HCT116 (cell line): ENCODE results near the gene ATP2B3. TPM values are rescaled to one million over a fixed set of nuclear protein-coding genes. Genes with fewer than 3 reads are reported as not detected.

ENCODE experiments used
- ATAC-seq: fragments of 200-7000 bp; cut with Tn5 transposase; 2 replicates; pipeline ENCODE4 v1.9.1; 2020; ENCODE audit warnings: mild to moderate bottlenecking, moderate library complexity
- BruUV-seq: library from RNA; stranded (reverse); fragments of 400-500 nt; replicated peaks from 2 replicates; lab custom pipeline; 2021; lab: Mats Ljungman, UMichigan
- CTCF ChIA-PET: fragments of 300-600 bp; sonication (Branson Sonifier 250); formaldehyde crosslinking; loops from one replicate; lab custom pipeline; 2021; ENCODE audit warnings: antibody characterized with exemption; lab: Charles Lee
- POLR2A ChIA-PET: fragments of 300-600, 350-600 bp; sonication (Branson Sonifier 250); formaldehyde crosslinking; loops from one replicate; lab custom pipeline; 2021; ENCODE audit warnings: antibody characterized with exemption; lab: Charles Lee
- RAD21 ChIA-PET, 2 experiments: fragments of 300-600 bp; sonication (Branson Sonifier 250); formaldehyde crosslinking; loops; one replicate each; lab custom pipeline; 2023; ENCODE audit warnings: low total read pairs in 2 of 2; ENCODE audit not compliant: uncharacterized antibody in 2 of 2, unreplicated experiment in 2 of 2, low non-redundant PET in 1 of 2; lab: Charles Lee
- DNase-seq: peaks from one replicate; pipeline ENCODE4 v3.0.0-alpha.2; 2010; ENCODE audit warnings: low read depth, low spot score
- H2AFZ ChIP-seq: fragments of 200-600 bp; shearing (Covaris generic), sonication (generic); 2 replicates; pipeline ENCODE4 v1.6.1; 2017; ENCODE audit warnings: low read depth, mixed run types, mixed read lengths, antibody characterized with exemption, low read length; ENCODE audit not compliant: poor library complexity, severe bottlenecking
- H3K27ac ChIP-seq: 2 replicates; pipeline ENCODE4 v1.5.1; 2012; ENCODE audit warnings: low read depth, low read length
- H3K27me3 ChIP-seq: fragments of 200-600 bp; sonication (generic); 2 replicates; pipeline ENCODE4 v1.6.1; 2016; ENCODE audit warnings: mixed run types, low read length, mixed read lengths; ENCODE audit not compliant: insufficient read depth
- H3K36me3 ChIP-seq, 2 experiments: fragments of 200-500 bp in 1 of 2; fragments of 200-600 bp in 1 of 2; sonication (Bioruptor generic) in 1 of 2; sonication (generic) in 1 of 2; 2 replicates each; pipeline versions ENCODE4 v1.5.1 to v1.6.1; 2014 to 2016; ENCODE audit warnings: low read length in 2 of 2, inconsistent platforms in 1 of 2, mixed read lengths in 1 of 2, mixed run types in 1 of 2; ENCODE audit not compliant: insufficient read depth in 2 of 2, control insufficient read depth in 1 of 2
- H3K4me1 ChIP-seq, 2 experiments: fragments of 200-600 bp in 1 of 2; sonication (generic) in 1 of 2; 2 replicates each; pipeline versions ENCODE4 v1.5.1 to v1.6.1; 2012 to 2017; ENCODE audit warnings: low read length in 2 of 2, inconsistent platforms in 1 of 2, mild to moderate bottlenecking in 1 of 2, mixed read lengths in 1 of 2, mixed run types in 1 of 2, moderate library complexity in 1 of 2; ENCODE audit not compliant: insufficient read depth in 2 of 2, control insufficient read depth in 1 of 2
- H3K4me2 ChIP-seq: fragments of 200-600 bp; sonication (generic); 2 replicates; pipeline ENCODE4 v1.6.1; 2017; ENCODE audit warnings: mixed run types, low read length, mixed read lengths
- H3K4me3 ChIP-seq, 2 experiments: fragments of 200-600 bp in 1 of 2; sonication (generic) in 1 of 2; replicated peaks in 1 of 2; 2 replicates each; pipeline ENCODE4 v1.5.1; 2011 to 2016; ENCODE audit warnings: low read length in 2 of 2, control low read depth in 1 of 2, low read depth in 1 of 2, mild to moderate bottlenecking in 1 of 2, mixed read lengths in 1 of 2, mixed run types in 1 of 2
- H3K79me2 ChIP-seq: fragments of 200-600 bp; sonication (generic); 2 replicates; pipeline ENCODE4 v1.6.1; 2017; ENCODE audit warnings: mild to moderate bottlenecking, mixed run types, low read length, moderate library complexity, mixed read lengths; ENCODE audit not compliant: insufficient read depth
- H3K9ac ChIP-seq: fragments of 200-600 bp; sonication (generic); 2 replicates; pipeline ENCODE4 v1.6.1; 2016; ENCODE audit warnings: low read length, mixed read lengths
- H3K9me2 ChIP-seq: fragments of 200-600 bp; sonication (generic), shearing (Covaris generic); 2 replicates; pipeline ENCODE4 v1.6.1; 2017; ENCODE audit warnings: mixed run types, mild to moderate bottlenecking, moderate library complexity; ENCODE audit not compliant: insufficient read depth
- H3K9me3 ChIP-seq, 2 experiments: fragments of 200-500 bp in 1 of 2; fragments of 200-600 bp in 1 of 2; sonication (Bioruptor generic) in 1 of 2; sonication (generic) in 1 of 2; 2 replicates each; pipeline ENCODE4 v1.6.1; 2014 to 2017; ENCODE audit warnings: low read length in 2 of 2, mixed read lengths in 2 of 2, inconsistent platforms in 1 of 2, low read depth in 1 of 2, mild to moderate bottlenecking in 1 of 2, mixed run types in 1 of 2, moderate library complexity in 1 of 2; ENCODE audit not compliant: control insufficient read depth in 1 of 2, insufficient read depth in 1 of 2
- H4K20me1 ChIP-seq: fragments of 200-600 bp; sonication (generic), shearing (Covaris generic); 2 replicates; pipeline ENCODE4 v1.6.1; 2017; ENCODE audit warnings: mixed run types, mild to moderate bottlenecking, moderate library complexity; ENCODE audit not compliant: insufficient read depth
- MAX ChIP-seq: IDR thresholded peaks from 2 replicates; pipeline ENCODE4 v1.6.1; 2012
- POLR2A ChIP-seq: IDR thresholded peaks from 2 replicates; pipeline ENCODE4 v1.7.0; 2011; ENCODE audit warnings: borderline replicate concordance; ENCODE audit not compliant: insufficient read depth, insufficient read length; ENCODE audit errors: extremely low read depth
- POLR2AphosphoS5 ChIP-seq: IDR thresholded peaks from 2 replicates; pipeline ENCODE4 v1.6.1; 2011; ENCODE audit warnings: mild to moderate bottlenecking, low read depth, low read length, moderate library complexity
- REST ChIP-seq: IDR thresholded peaks from 2 replicates; pipeline ENCODE4 v1.6.1; 2012; ENCODE audit warnings: low read depth
- YY1 ChIP-seq: IDR thresholded peaks from 2 replicates; pipeline ENCODE4 v1.6.1; 2011; ENCODE audit warnings: low read length, low read depth, moderate library complexity, mild to moderate bottlenecking; ENCODE audit not compliant: insufficient replicate concordance; ENCODE audit errors: extremely low read depth
- ZFX ChIP-seq: fragments of 450-650 bp; IDR thresholded peaks from 2 replicates; pipeline ENCODE4 v1.6.1; 2017
- intact Hi-C: fragments of 100-400 bp; cut with micrococcal nuclease; formaldehyde crosslinking; loops from 2 replicates; pipeline ENCODE4 v1.10.0; 2022
- total RNA-seq: library from RNA; stranded (reverse); gene quantifications from one replicate; pipeline ENCODE4 v1.2.1, GENCODE V29; 2021; ENCODE audit not compliant: unreplicated experiment

The ATP2B3 gene
- total RNA-seq, 1 experiment from 2014 or later, result not detected

GRCh38 chrX:153623310-153624029, 106.0 kb downstream of the ATP2B3 start:
- no peak for DNase-seq
- 0 out of 2 replicates have a peak, but pooled peaks cover 2% of the 10 kb centered on the region for H3K27me3 ChIP-seq
- H3K9ac ChIP-seq, result no peak overlapping the region
- RAD21 ChIA-PET, result no interaction called here
- no peaks in the 10 kb centered on the region for H3K79me2 ChIP-seq
- BruUV-seq, result no TSS peak
- no peak overlapping the region for H3K4me2 ChIP-seq
- H3K9me3 ChIP-seq, result no peaks in the 10 kb centered on the region
- no peaks in the 10 kb centered on the region for H3K4me1 ChIP-seq
- H3K9me2 ChIP-seq, result no peaks in the 10 kb centered on the region
- H3K36me3 ChIP-seq, result no peaks in the 10 kb centered on the region
- H4K20me1 ChIP-seq, result no peaks in the 10 kb centered on the region
- TF ChIP-seq YY1 (no peak), POLR2AphosphoS5 (no peak), ZFX (no peak), MAX (no peak), POLR2A (no peak), REST (no peak)
- TF ChIP-seq, all 23 proteins: peak for 0
- intact Hi-C loops, result no loop called here
- Histone ChIP-seq H3K27ac (no peak overlapping the region), H2AFZ (no peak overlapping the region), H3K4me3 (no peak overlapping the region)
- ATAC-seq, result no peak
- CTCF ChIA-PET, result no interaction called here
- POLR2A ChIA-PET, result no interaction called here
